GM18502 (cell line): ENCODE results near the gene ZMYND8.
"Not testable (repeated sequence)": the region's sequence is repeated elsewhere in the genome, so short reads cannot be mapped to it uniquely, and the experiment has no call there.

Experiments used
- ATAC-seq: cut with Tn5 transposase; IDR thresholded peaks from one replicate; pipeline ENCODE4 v1.9.1; 2021; ENCODE audit warnings: mild to moderate bottlenecking; ENCODE audit not compliant: unreplicated experiment, poor library complexity

The ZMYND8 gene

GRCh38 chr20:47215653-47216397 lies 140.7 kb downstream of the ZMYND8 start:
- no peak for ATAC-seq

- ATAC-seq = no peak
Measured at GRCh38 chr20:47213966-47214365, 142.5 kb downstream of the ZMYND8 start.

GRCh38 chr20:47212606-47213207 lies 143.8 kb downstream of the ZMYND8 start:
- ATAC-seq = no peak

GRCh38 chr20:47211036-47211435 lies 145.5 kb downstream of the ZMYND8 start:
- no peak for ATAC-seq

- ATAC-seq = no peak
Measured at GRCh38 chr20:47210470-47210869, 146.0 kb downstream of the ZMYND8 start.

- ATAC-seq = no peak
Measured at GRCh38 chr20:47209982-47210381, 146.5 kb downstream of the ZMYND8 start.

- no peak for ATAC-seq
Measured at GRCh38 chr20:47208534-47209174, 147.8 kb downstream of the ZMYND8 start.

GRCh38 chr20:47206962-47207641 lies 149.4 kb downstream of the ZMYND8 start:
- no peak for ATAC-seq

- ATAC-seq = not testable (repeated sequence)
Measured at GRCh38 chr20:47206552-47206951, 149.9 kb downstream of the ZMYND8 start.

GRCh38 chr20:47205577-47206123 lies 150.8 kb downstream of the ZMYND8 start:
- ATAC-seq = no peak

- not testable (repeated sequence) for ATAC-seq
Measured at GRCh38 chr20:47204850-47205122, 151.7 kb downstream of the ZMYND8 start.

- no peak for ATAC-seq
Measured at GRCh38 chr20:47204008-47204849, 152.3 kb downstream of the ZMYND8 start.

GRCh38 chr20:47202733-47203667 lies 153.5 kb downstream of the ZMYND8 start:
- ATAC-seq = no peak

- ATAC-seq = no peak
Measured at GRCh38 chr20:47201074-47201730, 155.3 kb downstream of the ZMYND8 start.

- ATAC-seq = no peak
Measured at GRCh38 chr20:47198996-47199552, 157.4 kb downstream of the ZMYND8 start.

GRCh38 chr20:47198254-47198671 lies 158.2 kb downstream of the ZMYND8 start:
- ATAC-seq = no peak

- peak; percentile 48 for ATAC-seq
Measured at GRCh38 chr20:47196091-47197081, 160.1 kb downstream of the ZMYND8 start.
